ENCODE measurements around the gene DOCK1.
"Not testable (repeated sequence)": the region's sequence is repeated elsewhere in the genome, so short reads cannot be mapped to it uniquely, and the experiment has no call there.

DOCK1 gene

DNA sequence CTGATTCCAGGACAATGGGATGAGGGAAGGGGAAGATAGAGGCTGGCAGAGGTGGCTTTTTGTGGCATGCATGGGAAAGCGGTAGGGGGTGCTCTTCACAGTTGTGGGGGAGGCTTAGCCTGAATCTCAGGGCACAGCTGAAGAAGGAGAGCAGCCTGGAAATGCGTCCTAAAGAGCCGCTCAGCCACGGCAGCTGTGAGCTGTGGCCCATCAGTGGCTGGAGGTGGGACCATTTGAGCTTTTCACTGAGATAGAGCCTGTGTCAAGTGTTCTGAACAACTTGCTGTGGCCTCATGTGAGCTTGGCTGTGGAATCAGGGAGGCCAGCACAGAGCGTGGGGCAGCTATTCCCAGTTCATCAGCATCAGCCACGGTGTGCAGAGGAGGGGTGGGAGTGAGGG, 391.5 kb downstream of the DOCK1 start:
- no peak for DNase-seq

DNA sequence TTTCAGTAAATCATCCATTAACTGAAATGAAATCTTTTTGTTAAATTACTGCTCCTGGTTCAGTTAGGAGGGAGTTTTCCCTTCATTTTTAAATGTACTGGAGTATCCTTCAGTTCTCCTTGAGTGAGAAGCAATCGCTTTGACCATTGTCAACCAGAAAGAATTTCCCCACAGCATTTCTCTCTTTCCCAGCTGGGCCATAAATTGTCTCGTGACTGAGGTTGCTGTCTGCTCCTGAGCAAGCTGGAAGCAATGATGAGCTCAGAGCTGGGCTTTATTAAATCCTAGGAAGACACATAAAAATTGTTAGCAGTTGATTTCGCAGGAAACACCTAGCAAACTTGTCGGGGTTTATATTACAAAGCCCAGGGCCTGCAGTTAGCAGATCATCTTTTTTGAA, 393.2 kb downstream of the DOCK1 start:
- DNase-seq: no peak

DNA sequence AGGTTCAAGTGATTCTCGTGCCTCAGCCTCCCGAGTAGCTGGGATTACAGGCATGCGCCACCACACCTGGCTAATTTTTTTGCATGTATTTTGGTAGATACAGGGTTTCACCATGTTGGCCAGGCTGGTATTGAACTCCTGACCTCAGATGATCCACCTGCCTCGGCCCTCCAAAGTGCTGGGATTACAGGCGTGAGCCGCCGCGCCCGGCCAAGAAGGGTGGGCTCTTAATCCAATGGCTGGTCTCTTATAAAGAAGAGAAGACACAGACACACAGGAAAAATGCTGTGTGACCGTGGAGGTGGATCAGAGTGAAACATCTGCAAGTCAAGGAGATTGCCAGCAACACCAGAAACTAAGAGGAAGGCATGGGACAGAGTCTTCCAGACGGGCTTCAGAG, 394.0 kb downstream of the DOCK1 start:
- not testable (repeated sequence) for DNase-seq

DNA sequence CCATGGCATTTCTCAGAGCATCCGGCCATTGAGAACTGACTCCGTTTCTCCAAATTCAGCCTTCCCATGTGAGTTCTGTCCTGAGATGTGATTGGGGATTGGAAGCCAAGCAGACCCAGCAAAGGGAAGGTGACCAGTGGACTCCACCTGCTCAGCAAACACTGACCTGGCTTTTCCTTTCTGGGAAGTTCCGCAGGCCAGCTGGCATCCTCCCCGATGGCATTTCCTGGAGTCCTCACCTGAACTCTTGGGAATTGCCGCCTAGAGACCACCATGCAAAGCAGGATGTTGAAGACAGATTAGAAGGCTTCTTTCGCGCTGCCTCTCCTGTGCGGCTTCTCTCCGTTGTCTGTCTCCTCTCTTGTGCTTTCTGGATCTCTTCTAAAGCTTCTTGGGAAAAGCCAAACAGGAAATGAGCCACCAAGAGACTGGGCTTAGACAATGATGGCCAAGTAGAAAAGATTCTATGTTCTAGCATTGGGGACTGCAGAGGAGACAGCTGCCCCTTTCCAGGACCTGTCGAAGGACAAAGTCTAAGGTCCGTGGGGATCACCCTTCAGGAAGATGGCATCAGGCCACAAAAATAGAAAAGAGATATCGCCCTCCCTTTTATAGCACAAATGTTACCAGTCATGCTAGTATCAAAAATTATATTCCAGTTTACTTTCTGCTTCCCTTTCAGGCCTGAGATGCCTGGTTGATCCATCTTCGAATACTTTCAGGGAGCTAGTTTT, 394.9 kb downstream of the DOCK1 start:
- DNase-seq: no peak

DNA sequence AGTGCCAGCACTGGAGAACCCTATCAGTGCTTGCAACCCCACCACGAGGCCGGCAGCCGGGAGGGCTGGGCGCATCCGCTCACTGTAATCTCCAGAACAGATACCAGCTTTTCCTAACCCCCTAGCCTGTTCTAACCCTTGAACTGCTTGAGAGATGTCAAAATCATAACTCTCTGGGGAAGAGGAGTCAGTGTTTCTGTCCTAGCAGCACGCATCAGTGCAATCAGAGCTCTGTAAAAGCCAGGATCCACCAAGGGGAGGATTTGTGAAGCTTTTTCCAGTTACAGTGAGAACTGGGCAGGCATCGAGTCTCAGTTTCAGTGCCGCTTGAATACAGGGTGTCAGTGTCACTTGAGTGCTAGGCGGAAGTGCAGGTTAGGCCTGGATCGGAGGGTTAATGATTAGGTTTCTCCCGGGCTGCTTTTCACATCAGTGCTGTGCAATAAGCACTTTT, 395.7 kb downstream of the DOCK1 start:
- no peak for DNase-seq

DNA sequence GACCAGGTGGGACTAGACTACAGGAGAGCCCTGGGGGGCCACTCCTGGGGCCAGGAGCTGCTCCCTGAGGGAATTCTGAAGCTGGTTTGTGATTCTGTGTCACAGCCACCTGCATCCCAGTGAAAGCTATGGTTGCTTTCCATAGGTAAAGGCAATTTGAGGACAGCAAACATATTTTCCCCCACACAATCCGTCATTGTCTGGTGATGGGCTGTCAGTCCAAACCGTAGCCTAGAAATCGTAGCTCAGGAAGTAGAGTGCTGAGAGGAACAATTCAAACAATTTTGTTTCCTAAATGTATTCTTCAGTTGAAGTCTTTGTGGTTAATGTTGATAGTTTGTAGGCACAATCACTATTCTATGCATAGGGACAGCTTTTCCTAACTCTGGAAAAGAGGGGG, 397.1 kb downstream of the DOCK1 start:
- DNase-seq: no peak

DNA sequence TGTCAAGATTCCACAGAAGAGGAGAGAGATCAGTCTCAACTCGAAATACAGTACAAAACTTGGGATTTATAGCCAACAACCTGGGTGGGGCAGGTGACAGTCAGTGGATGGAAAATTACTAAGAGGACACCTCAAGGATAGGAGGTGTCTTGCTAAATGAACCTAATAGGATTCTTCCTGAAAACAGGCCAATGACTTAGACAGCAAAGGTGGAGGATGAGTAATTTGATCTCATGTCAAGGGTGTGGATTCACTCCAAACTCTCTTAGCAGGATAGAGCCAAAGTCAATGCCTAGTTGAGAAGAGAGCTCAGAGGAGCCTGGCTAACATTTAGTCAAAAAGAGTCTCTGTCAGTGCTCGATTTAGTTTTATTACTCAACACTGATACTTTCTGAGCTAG, 397.9 kb downstream of the DOCK1 start:
- DNase-seq: no peak

DNA sequence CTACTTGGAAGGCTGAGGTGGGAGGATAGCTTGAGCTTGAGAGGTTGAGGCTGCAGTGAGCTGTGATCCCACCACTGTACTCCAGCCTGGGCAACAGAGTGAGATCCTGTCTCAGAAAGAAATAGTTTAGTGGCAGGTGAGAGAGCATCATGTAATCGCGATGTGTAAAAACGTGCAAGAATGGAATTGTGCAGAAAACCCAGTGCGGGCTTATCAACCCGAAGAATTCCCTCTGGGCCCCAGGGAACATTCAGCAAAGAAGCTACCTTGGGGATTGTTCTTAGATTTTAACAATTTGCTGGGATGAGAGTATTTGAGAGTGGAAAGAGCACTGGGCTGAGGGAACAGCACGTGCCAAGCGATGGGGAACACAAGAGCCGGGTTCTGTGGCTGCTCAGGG, 398.5 kb downstream of the DOCK1 start:
- DNase-seq: no peak

DNA sequence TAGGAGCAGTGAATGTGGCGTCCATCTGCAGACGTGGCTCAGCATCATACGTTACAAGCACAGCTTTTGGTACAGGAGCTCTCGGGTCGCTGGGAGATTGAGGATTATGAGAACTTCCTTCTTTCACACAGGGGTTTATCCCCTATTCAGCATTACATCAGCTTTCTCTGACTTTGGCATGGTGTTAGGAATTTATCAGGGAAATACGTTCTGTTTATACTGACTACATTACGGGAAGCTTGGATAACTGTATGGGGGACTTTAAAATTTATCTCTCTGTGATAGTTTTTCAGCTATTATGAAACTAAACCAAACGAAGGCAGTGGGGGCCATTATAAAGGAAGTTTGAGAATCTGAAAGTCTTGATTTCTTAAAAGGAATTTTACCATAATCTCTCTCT, 401.3 kb downstream of the DOCK1 start:
- DNase-seq: no peak

DNA sequence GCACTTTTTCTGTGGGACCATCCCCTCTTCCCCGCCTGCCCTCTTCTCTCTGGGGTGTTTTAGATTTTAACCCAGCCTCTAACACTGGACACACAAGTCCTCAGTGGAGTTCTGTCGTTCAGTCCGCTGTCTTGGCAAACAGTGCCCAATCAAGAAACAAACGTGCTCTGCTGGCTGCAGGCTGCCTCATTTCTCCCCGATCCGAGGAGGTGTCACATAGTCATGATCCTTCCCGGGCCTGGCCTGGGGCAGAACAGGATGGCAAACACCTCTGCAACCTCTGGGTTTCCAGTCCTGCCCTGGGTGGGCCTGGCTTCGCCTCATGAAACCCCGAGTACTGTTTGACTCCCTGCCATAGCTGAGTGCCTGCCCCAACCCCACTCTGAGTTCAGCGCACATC, 402.1 kb downstream of the DOCK1 start:
- DNase-seq: no peak

DNA sequence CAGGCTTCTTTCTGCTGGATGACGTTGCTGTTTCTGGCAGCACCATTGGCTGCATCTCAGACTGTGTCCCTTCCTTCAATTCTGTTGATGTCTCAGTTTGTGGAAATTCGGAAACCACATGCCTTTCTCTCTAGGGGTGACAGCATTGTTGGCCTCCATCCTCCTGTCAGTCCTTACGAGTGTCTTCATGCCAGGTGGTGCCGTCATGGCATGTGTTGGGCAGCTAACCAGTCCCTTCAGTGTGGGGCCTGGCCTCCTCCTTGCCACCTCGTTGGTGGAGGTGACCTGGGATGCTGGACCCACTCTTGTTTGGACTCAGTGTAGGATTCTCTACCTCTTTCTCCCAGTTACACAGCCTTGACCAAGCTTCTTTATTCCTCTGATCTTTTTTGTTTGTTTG, 402.8 kb downstream of the DOCK1 start:
- no peak for DNase-seq

DNA sequence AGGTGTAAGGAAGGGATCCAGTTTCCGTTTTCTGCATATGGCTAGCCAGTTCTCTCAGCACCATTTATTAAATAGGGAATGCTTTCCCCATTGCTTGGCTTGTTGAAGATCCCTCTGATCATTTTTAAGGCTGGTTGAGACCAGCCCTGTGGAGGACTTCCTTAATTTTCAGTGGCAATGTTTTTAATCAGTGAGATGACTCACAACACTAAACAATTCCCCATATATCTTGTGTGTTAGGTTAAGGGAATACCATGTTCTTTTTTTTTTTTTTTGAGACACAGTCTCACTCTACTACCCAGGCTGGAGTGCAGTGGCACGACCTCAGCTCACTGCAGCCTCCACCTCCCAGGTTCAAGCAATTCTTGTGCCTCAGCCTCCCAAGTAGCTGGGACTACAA, 404.4 kb downstream of the DOCK1 start:
- DNase-seq: not testable (repeated sequence)

DNA sequence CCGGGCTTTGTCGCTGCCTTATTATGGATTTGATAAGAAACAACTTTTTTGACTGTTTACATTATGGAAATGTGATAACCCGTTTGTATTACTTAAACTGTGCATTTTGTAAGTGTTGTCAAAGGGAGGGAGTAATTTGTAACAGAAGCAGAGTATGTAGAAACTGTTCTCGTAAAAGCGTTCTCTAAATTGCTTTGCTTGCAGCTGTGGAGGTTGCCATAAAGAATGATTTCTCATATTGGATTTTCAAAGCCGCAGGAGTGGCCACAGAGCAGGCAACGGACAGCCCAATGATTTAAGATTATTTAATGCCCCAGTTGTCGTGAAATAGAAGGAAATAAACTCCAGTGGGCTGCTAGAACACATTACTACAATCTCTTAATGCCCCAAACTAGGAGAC, 405.2 kb downstream of the DOCK1 start:
- no peak for DNase-seq

DNA sequence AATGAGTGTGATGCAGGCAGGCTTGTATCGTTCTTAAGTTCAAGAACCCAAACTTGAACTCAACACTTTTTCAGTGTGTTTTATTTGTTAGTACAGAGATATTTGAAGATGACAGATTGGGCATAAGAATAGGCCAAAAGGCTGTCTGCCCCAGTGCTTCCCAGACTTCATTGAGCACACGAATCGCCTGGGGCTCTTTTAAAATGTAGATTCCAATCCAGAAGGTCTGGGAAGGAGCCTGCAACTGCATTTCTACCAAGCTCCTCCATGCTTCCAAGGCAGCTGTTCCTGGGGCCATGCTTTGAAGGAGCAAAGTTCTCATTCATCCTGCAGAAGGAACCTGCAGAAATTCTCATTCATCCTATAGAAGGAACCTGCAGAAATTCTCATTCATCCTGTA, 405.7 kb downstream of the DOCK1 start:
- no peak for DNase-seq

DNA sequence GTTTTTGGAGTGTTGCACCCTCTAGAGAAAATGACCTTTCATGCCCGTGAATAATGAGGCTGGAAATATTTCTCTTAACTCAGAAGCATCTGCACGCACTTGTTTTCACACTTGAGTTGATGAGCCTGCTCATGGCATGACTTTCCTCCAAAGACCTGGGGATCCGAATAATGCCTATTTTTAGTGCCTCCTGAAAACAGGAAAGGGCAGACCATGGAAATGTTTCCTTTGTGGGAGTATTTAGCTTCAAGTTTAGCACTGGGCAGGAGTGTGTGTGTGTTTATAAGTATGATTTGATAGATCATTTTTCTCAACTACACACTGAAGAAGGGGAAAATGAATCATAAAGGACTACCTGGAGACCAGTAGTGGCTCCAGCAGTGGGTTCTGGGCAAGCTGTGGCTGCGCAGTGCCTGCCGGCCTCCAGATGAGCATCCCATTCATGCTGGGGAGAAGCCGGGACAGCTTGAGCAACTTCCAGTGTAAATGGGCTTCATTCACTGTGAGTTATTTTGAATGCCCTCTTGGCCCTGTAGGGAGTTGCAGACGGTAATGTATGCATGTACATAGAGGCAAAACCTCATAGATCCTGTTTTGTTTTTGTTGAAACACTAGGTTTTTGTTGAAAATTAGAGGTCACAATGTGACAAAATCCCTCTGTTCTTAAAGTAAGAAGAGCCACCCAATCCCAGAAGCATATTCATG, 408.9 kb downstream of the DOCK1 start:
- no peak for DNase-seq

DNA sequence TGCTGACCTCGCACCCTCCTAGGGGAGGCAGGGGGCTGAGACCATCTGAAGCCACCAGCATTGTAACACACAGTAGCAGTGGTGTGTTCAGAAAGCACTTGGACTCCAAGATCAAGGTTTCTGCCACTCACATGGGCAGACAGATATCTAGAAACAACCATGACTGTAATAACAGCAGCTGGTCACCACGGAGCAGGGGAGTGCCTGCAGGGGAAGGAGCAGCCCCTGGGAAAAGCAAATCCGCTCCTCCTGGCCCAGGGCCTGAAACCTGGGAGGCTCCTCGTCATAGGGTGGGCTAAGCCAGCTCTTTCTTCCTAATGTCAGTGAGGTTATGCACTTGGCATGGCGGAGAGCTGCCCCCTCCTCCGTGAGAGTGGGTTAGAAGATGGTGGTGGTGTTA, 409.6 kb downstream of the DOCK1 start:
- no peak for DNase-seq

DNA sequence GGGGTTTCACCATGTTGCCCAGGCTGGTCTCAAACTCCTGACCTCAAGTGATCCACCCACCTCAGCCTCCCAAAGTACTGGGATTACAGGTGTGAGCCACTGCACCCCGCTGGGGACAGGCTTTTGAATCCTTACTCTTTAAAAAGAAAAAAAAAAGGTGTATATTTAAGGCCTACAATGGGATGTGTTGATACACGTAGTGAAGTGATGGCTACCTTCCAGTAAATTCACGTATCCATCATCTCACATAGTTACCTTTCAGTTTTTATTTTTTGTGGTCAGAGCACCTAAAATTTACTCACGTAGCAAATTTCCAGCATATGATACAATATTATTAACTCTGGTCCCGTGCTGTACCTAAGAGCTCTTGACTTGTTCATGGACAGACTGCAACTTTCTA, 410.7 kb downstream of the DOCK1 start:
- no peak for DNase-seq

DNA sequence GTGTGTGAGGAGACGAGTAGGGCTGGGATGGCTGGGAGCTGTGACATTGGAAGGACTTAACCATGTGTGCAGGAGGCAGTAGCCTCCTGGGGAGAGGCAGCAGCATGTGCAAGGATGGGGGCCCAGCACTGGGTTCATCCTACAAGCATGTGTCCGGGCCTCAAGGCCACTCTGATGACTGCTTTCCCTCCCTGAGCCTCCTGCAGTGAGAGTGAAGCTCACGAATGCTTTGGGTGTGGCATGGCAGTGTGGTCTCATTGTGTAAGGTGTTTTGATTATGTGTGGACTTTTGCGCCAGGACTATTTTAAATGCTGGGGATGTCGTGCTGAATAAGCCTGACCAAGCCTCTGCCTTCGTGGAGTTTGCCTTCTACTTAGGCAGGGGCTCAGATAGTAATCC, 413.2 kb downstream of the DOCK1 start:
- no peak for DNase-seq

DNA sequence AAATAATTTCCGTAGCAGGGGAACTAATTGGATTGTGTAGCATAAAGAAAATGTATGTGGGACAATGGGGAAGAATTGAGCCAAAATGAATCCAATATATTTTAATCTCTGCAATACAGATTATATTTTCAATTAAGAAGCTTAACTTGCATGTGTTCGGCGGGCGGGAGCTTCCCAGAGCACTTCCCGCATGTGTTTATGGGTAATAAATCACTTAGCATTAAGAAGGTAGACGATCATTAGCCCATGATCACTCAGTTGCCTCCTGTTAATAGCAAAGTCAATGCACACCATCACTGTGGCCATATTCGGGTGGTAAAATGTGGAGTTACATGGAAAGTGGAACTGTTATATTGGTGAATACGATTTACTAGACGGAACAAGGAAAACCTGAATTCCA, 414.0 kb downstream of the DOCK1 start:
- no peak for DNase-seq

DNA sequence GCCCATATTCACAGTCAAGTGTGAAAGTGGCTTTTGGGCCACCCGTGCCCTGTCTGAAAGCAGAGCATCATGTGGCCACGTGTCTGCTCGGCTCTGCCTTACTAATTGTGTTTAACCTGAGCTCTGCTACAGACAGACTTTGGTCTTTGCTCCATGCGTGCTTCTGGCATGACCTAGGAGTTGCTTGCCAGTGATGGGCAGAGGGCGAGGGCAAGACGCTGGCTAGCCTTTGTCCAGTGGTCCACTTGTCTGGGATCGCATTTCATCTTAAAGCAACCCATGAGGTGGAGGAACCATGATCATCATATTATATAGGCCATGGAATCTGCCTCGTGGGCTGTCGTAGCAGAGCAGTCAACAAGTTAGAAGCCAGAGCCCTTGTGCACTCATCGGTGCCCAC, 414.5 kb downstream of the DOCK1 start:
- no peak for DNase-seq

DNA sequence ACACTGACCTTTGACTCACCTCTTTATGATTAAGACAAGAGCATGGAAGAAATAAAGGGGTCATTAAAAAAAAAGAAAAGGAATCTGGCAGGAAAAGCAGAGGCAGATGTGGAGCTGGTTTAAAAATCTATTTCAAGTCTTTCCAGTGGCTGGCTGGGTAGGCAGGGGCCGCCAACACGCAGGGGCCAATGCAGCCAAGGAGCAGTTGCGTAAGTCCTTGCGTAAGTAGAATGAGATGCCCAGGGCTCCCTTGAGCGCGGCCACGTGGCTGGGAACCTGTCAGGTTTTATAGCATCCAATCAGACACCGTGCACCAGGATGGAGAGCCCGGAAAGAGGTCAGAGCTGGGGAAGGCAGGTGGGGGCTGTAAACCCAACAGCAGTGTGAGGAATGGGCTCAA, 414.9 kb downstream of the DOCK1 start:
- DNase-seq: no peak

DNA sequence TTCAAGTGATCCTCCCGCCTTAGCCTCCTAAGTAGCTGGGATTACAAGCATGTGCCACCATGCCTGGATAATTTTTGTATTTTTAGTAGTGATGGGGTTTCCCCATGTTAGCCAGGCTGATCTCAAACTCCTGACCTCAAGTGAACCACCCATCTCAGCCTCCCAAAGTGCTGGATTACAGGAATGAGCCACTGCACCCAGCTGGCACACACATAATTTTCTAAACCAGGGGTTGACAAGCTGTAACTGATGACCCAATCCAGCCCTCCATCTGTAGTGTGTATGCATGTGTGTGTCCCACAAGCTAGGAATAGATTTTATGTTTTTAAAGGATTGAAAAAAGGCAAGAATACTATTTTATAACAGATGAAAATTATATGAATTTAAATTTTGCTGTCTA, 417.1 kb downstream of the DOCK1 start:
- DNase-seq: no peak

DNA sequence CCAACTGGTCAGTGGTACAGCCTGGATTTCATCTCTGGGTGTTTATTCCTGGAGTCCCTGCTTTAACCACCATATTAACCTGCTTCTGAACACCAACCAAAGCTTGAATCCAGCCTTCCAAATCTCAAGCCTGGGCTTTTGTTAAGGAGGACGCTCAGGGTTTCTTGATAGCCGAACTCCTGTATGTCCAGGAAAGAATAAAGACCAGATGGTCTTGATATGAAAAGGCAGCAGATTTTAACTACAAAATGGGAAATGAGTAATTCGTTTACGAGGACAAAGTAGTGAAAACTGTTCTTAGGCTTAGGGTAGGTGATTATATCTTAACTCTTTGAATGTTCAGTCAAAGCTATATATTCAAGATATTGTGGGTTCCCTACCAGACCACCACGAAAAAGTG, 420.3 kb downstream of the DOCK1 start:
- DNase-seq: no peak

DNA sequence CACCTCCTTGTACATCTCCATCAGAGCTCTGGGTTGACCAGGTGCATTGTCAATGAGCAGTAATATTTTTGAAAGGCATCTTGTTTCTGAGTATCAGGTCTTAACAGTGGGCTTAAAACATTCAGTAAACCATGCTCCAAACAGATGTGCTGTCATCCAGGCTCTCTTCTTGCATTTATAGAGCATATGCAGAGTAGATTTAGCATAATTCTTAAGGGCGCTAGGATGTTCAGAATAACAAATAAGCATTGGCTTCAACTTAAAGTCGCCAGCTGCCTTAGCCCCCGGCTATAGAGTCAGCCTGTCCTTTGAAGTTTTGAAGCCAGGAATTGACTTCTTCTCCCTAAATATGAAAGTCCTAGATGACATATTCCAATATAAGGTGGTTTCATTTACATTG, 421.7 kb downstream of the DOCK1 start:
- no peak for DNase-seq

DNA sequence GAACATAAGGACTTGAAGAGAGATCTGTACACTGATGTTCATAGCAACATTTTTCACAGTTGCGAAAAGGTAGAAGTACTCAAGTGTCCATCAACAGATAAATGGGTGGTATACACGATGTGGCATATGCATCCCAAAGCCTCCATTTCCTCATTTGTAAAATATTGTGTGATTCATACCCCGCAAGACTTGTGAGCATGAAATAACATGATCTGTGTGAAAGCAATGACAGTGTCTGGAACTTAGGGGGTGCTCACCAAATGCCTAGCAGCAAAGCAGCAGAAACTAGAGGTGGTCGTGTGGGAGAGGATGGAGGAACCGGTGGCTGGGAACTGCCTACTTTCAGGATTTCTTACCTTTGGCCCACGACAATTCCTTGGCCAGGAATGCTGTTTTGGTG, 426.5 kb downstream of the DOCK1 start:
- no peak for DNase-seq

Measured in activated CD4-positive, alpha-beta T cell treated with anti-CD3 and anti-CD28 coated beads for 1 hour (primary cell).